Gastroesophageal sphincter (tissue), 4 donors: Measurements from ENCODE around the gene SP110. TPM values are rescaled to one million over a fixed set of nuclear protein-coding genes. Genes with fewer than 3 reads are reported as not detected.
A peak's percentile ranks its signal among the peaks of the same experiment; 100 is the strongest.

Source experiments
- ATAC-seq: fragments of 150-250 bp; one replicate; pipeline ENCODE4 v1.9.1; 2016; ENCODE audit warnings: mild to moderate bottlenecking, moderate library complexity
- H3K27ac ChIP-seq, 4 donors: fragments of 200-600 bp; sonication (generic) in 3 of 4; 1 replicate in 3 of 4; 2 replicates in 1 of 4; pipeline ENCODE4 v1.5.1; 2016 to 2019
- H3K27me3 ChIP-seq: fragments of 200-600 bp; sonication (generic); one replicate; pipeline ENCODE4 v1.5.1; 2019
- H3K36me3 ChIP-seq, 2 donors: fragments of 200-600 bp; sonication (generic); one replicate each; pipeline ENCODE4 v1.5.1; 2019; ENCODE audit warnings: control low read depth in 1 of 2
- H3K4me1 ChIP-seq, 3 donors: fragments of 200-600 bp; sonication (generic); 1 replicate in 2 of 3; 2 replicates in 1 of 3; pipeline ENCODE4 v1.5.1; 2016 to 2019; ENCODE audit warnings: control low read depth in 2 of 3
- H3K4me3 ChIP-seq, 2 donors: fragments of 200-600 bp; sonication (generic); one replicate each; pipeline ENCODE4 v1.5.1; 2019; ENCODE audit warnings: mild to moderate bottlenecking in 1 of 2, moderate library complexity in 1 of 2
- H3K9me3 ChIP-seq, 3 donors: fragments of 200-600 bp; sonication (generic); one replicate each; pipeline ENCODE4 v1.5.1; 2017 to 2019; ENCODE audit warnings: control low read depth in 2 of 3
- EP300 ChIP-seq: sonication (generic); formaldehyde crosslinking; IDR thresholded peaks from one replicate; pipeline ENCODE4 v1.6.1; 2017; ENCODE audit warnings: antibody characterized with exemption, mild to moderate bottlenecking
- POLR2A ChIP-seq, 2 donors: fragments of 450-650 bp; IDR thresholded peaks; one replicate each; pipeline ENCODE4 v1.6.1; 2017; ENCODE audit warnings: antibody characterized with exemption in 2 of 2, mild to moderate bottlenecking in 2 of 2, moderate library complexity in 1 of 2
- POLR2AphosphoS5 ChIP-seq: sonication (generic); formaldehyde crosslinking; IDR thresholded peaks from one replicate; pipeline ENCODE4 v1.6.1; 2017; ENCODE audit warnings: antibody characterized with exemption
- WGBS, 2 donors: methylation state at CpG; one replicate each; pipeline ENCODE4 v1.1.5; 2018; ENCODE audit warnings: low coverage in 1 of 2; 5-methylcytosine and 5-hydroxymethylcytosine counted together
- total RNA-seq, 4 donors: library from RNA; depleted of rRNA; stranded (reverse); fragments of >200 nt; gene quantifications; one replicate each; pipeline ENCODE4 v1.1.0, GENCODE V29; 2016
- TF ChIP-seq, protein P1 (sequence below), 4 experiments: fragments of 200-600 bp in 2 of 4; fragments of 450-650 bp in 2 of 4; sonication (generic) in 1 of 4; IDR thresholded peaks; one replicate each; pipeline ENCODE4 v1.5.1; 2017 to 2019; ENCODE audit warnings: antibody characterized with exemption in 4 of 4, mild to moderate bottlenecking in 2 of 4, moderate library complexity in 2 of 4

SP110 gene
- total RNA-seq, 4 donors from 2014 or later, result 16.3 to 37.5 (median 19.2) TPM

DNA sequence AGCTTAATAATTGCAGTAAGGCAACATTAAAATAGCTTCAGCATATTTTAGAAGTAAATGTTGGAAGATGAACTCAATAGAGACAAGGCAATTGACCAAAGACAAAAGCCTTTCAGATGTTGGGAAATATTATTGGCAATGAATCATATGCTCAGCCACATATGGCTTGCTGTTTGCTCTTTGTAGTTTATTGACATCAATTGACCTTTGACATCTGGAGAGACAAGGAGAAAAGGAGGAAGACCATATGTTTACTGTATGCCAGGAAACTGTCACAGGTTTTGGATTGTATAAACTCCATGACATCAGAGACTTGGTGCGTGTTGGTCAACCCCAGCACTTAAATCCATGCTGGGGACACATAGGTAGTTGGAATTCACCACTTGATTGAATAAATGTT lies 90.4 kb downstream of the SP110 start:
- TF ChIP-seq, protein P1, sequence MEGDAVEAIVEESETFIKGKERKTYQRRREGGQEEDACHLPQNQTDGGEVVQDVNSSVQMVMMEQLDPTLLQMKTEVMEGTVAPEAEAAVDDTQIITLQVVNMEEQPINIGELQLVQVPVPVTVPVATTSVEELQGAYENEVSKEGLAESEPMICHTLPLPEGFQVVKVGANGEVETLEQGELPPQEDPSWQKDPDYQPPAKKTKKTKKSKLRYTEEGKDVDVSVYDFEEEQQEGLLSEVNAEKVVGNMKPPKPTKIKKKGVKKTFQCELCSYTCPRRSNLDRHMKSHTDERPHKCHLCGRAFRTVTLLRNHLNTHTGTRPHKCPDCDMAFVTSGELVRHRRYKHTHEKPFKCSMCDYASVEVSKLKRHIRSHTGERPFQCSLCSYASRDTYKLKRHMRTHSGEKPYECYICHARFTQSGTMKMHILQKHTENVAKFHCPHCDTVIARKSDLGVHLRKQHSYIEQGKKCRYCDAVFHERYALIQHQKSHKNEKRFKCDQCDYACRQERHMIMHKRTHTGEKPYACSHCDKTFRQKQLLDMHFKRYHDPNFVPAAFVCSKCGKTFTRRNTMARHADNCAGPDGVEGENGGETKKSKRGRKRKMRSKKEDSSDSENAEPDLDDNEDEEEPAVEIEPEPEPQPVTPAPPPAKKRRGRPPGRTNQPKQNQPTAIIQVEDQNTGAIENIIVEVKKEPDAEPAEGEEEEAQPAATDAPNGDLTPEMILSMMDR (IDR thresholded peaks at IDR 0.05), result no peak
- no peak for TF ChIP-seq POLR2A (IDR thresholded peaks at IDR 0.05)
- no peak for TF ChIP-seq EP300
- TF ChIP-seq POLR2AphosphoS5, result no peak
- no peak overlapping the region for H3K4me3 ChIP-seq
- no peaks in the 10 kb centered on the region for H3K27me3 ChIP-seq
- H3K27ac ChIP-seq, result peak overlapping the region; percentile 43 to 68 (median 64)
- H3K4me1 ChIP-seq, result peaks cover 0 to 9% (median 0%) of the 10 kb centered on the region in 3 donors
- peaks cover 0 to 2% (median 0%) of the 10 kb centered on the region in 3 donors for H3K9me3 ChIP-seq
- no peak for ATAC-seq
- no peaks in the 10 kb centered on the region for H3K36me3 ChIP-seq
- 50 to 79% methylated on average over 1 of the region's 1 CpG for WGBS, 2 donors

DNA sequence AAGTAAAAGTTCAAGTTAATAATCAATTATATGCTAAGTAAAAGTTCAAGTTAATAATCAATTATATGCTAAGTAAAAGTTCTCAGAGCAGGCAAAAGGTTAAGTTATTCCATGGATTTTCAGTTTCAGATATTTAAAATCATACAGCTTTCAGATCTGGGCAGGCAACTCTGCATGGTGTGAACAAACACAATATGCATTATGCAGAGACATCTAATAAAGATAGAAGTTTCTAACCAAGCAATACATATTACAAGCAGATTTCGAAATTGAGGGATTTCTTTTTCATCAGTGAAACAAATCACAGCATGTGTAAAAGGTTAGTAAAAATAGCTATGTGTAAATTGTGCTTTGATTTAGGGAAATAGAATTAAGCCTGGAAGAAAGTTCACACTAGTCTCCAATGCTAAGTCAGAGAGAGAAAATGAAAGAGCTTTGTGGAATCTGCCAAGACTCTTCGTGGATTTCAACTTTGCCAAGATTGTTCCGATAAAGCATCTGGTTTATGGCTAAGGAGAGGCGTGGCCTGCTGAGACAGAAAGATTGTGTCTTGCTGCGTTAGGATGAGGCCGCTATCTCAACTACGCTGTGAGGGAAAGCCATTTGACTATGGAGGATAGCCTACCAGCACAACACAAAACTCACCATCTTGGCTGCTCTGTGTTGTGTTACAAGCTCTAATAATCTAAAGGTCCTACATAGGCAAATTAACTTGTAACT lies 91.0 kb downstream of the SP110 start:
- peaks cover 0 to 9% (median 0%) of the 10 kb centered on the region in 3 donors for H3K4me1 ChIP-seq
- peak overlapping the region; percentile 43 to 68 (median 64) for H3K27ac ChIP-seq
- no peak for ATAC-seq
- WGBS, 2 donors, result 21 to 51% methylated on average over 7 of the region's 7 CpGs
- peak overlapping the region in 1 of 2 donors; percentile 6 for H3K4me3 ChIP-seq
- TF ChIP-seq POLR2A (IDR thresholded peaks at IDR 0.05) (no peak), POLR2AphosphoS5 (no peak), EP300 (no peak)
- TF ChIP-seq, protein P1 (IDR thresholded peaks at IDR 0.05), result no peak
- H3K36me3 ChIP-seq, result no peaks in the 10 kb centered on the region
- H3K27me3 ChIP-seq, result no peaks in the 10 kb centered on the region
- no peaks in the 10 kb centered on the region for H3K9me3 ChIP-seq

DNA sequence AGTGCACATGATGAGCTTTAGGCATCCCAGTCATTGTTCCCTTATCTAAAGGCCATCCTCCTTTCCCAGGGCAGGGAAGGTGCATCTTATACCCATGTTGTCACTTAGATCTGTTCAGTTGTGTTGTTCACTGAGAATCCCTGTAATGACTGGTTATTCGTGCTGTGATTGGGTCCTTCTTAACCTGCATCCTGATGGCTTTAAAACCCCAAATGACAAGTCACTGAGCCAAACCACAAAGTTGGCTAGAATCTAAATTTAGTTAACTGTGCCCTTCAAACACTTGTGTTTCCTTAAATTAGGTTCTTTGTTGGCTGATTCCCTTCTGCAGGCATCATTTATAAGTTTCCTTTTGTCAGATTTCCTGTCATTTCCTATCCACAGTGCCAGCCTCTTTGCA lies 92.6 kb downstream of the SP110 start:
- no peak overlapping the region for H3K27ac ChIP-seq
- H3K4me3 ChIP-seq, result no peak overlapping the region
- 71% methylated on average over 1 of the region's 1 CpG; no CpG with 5 or more reads in 1 of the 2 donors for WGBS, 2 donors
- ATAC-seq, result no peak
- H3K27me3 ChIP-seq, result no peaks in the 10 kb centered on the region
- no peak for TF ChIP-seq POLR2A (IDR thresholded peaks at IDR 0.05)
- TF ChIP-seq, protein P1 (IDR thresholded peaks at IDR 0.05), result no peak
- no peak for TF ChIP-seq POLR2AphosphoS5
- TF ChIP-seq EP300, result no peak
- H3K9me3 ChIP-seq, result no peaks in the 10 kb centered on the region
- H3K36me3 ChIP-seq, result no peaks in the 10 kb centered on the region
- peaks cover 0 to 9% (median 0%) of the 10 kb centered on the region in 3 donors for H3K4me1 ChIP-seq

DNA sequence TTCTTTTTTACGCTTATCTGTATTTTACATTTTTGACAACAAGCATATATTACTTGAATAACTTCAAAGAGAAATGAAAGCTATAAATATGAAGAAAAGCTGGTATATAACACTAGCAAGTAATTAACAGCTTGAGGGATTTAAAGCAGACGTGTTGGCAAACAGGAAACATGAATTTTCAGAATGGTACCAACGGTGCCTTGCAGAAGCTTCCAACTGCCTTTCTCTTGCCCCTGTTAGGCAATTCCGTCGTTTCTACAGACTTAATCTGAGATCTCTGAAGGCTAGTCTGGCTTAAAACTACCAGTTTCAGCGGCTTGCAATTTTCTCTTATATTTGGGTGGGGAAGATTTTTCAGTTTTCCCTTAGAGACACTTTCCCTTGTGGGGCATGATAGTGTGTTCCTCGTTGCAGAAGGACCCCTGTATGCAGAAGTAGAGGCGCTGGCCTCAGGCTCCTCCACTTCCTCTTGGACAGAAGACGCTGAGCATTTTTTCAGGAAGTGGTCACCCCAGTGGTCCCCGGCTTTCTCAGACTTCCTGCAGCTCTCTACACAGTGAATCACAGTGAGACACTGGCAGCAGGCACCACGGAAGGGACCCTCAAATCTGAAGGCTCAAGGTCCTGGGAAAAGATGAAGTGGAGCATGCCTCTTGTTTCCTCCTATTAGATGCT lies 94.9 kb downstream of the SP110 start:
- Histone ChIP-seq H3K9me3 (peaks cover 0 to 3% (median 0%) of the 10 kb centered on the region in 3 donors), H3K27ac (no peak overlapping the region), H3K4me1 (peaks cover 0 to 9% (median 0%) of the 10 kb centered on the region in 3 donors), H3K27me3 (no peaks in the 10 kb centered on the region), H3K4me3 (no peak overlapping the region), H3K36me3 (no peaks in the 10 kb centered on the region)
- TF ChIP-seq, protein P1 (IDR thresholded peaks at IDR 0.05), result no peak
- TF ChIP-seq POLR2A (IDR thresholded peaks at IDR 0.05), result no peak
- no peak for TF ChIP-seq POLR2AphosphoS5
- TF ChIP-seq EP300, result no peak
- ATAC-seq, result no peak
- WGBS, 2 donors, result 61 to 72% methylated on average over 6 to 11 of the region's 11 CpGs
